Myocyte (in vitro differentiated cells): Measurements from ENCODE around the gene SUSD1. TPM values are rescaled to one million over a fixed set of nuclear protein-coding genes. Genes with fewer than 3 reads are reported as not detected.
"Not testable (repeated sequence)": the region's sequence is repeated elsewhere in the genome, so short reads cannot be mapped to it uniquely, and the experiment has no call there.

Experiments
- DNase-seq: peaks from one replicate; pipeline ENCODE4 v3.0.0-alpha.2; 2012; ENCODE audit warnings: low read depth
- total RNA-seq: library from RNA; depleted of rRNA; stranded (reverse); fragments of >200 nt; gene quantifications from 2 replicates; pipeline ENCODE4 v1.2.3, GENCODE V29; 2014

The SUSD1 gene
- total RNA-seq, 1 donor from 2014 or later: 3.3 TPM

DNA sequence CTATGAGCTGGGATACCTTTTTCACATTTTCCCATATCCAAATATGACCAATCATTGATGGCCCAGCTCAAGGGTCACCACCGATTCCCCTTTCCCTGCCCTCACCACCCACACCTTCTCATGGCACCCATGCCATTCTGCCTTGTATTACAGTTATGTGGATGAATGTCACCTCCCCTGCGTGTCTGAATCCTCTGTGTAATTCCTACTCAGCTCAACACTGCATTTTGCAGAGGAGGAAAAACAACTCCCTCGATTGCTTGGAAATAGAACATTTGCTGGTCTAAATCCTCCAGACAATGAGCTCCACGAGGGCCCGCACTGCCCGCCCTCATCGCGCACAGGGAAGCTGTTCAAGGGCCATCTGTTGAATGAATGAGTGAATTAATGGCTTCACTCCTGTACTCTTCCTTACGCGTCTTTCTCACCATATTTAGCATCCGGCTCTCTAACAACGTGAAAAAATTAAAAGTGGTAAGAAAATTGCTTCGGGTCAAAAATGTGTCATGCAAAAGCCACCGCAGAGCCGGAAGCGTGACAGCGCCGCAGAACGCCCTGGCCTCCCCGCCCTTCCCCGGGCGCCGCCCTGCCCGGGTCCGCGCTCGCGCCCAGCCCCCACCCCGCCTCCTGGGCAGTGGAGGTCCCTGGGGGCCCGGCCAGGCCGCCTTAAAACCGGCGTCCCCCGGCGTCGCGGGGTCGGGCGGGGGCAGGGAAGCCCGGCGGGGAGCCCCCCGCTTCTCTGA lies 704 bp downstream of the SUSD1 start:
- DNase-seq: peak; percentile 53

DNA sequence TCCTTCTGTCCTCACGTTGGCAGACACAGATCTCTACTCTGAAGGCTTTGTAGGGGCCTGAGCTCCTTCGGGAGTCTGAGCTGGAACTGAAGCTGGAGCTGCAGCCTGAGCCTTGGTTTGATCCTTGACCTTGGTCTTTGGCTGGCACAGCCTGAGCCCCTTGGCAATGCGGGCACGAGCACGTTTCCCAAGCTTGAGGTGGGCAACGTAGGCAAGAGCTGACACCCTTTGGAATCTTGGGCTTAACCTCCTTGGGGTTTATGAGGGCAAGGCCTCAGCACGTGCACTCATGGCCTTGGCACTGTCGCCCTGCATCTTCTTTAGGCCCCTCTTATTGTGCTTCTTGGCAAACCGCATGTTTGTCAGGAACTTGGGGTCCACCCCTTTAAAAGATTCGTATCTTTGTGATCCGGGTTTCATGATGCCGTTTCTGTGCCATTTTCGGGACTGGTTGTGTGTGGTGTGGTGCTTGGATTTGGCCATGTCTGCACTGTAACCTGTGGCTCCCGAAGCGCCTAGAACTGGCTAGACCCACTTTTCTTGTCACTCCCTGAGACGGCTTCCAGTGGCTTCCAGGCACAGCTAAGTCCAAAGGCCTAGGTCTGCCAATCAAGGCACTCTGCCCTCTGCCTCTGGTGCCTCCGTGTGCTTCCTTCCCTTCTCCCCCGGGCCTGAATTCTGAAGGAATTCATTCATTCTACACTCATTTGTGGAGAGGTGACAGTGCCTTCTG lies 1.4 kb downstream of the SUSD1 start:
- no peak for DNase-seq

DNA sequence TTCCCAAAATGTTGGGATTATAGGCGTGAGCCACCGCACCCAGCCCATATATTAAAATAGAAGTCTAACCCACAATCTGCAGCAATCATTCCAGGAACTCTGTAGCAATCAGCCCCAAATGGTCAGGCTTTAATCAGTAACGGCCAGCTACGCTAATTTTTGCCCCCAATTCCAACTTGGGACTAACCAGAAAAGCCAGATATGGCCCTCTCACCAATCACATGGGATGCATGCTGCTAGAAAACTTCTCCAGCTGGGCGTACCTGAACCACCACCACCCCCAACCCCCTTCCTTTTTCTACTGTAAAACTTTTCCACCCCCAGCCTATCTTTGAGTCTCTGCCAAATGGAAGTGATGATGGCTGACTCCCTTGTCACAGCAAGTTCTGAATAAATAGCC lies 4.1 kb downstream of the SUSD1 start:
- DNase-seq: no peak

DNA sequence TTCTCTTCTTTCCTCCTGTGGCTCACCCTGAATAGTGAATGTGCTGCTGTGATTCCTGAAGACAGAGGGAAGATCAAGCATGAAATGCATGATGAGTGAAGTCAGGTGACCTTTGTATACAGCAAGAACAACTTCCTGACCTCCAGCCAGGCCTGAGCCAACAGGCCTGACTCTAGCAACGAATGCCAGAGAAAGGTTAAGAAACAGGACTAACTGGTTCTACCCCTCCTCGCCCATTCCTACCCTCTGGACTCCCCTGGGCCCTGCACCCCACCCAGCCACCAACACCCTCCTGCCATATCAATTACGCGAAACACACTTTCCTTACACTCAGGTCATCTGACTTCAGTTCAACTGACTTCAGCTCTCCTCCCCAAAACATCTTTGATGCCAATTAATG lies 4.9 kb downstream of the SUSD1 start:
- DNase-seq: no peak

DNA sequence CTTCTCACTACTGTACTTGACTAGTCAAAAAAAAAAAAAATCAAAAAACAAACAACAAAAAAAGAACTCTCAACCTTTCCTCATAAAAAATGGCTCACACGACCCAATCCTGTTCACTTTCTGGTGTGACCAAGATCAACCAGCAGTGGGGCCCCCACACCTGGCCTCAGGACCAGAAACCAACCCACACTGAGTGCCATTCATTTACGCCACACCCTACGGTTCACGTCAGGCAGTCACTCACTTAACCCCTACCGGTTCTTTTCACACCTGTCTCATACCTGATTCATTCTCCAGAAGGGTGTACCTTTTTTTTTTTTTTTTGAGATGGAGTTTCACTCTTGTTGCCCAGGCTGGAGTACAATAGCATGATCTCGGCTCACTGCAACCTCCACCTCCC lies 5.7 kb downstream of the SUSD1 start:
- no peak for DNase-seq

DNA sequence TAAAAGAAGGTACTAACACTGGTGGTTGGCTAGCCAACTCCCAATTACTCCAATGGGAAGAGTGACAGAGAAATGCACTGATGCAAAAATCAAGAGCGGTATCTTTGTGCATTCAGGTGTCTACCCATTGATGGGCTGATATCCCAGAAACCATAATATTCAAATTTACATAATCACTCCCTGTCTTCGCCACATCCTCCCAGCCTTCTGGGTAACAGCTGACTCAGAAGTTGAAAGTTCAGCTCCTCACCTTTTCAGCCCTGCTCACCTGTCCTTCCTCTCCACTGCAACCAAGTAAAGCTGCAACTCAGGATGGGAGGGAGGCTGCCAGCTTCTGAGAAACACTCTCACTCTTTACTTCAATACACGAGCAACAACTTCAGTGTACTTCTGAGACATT lies 6.9 kb downstream of the SUSD1 start:
- no peak for DNase-seq

DNA sequence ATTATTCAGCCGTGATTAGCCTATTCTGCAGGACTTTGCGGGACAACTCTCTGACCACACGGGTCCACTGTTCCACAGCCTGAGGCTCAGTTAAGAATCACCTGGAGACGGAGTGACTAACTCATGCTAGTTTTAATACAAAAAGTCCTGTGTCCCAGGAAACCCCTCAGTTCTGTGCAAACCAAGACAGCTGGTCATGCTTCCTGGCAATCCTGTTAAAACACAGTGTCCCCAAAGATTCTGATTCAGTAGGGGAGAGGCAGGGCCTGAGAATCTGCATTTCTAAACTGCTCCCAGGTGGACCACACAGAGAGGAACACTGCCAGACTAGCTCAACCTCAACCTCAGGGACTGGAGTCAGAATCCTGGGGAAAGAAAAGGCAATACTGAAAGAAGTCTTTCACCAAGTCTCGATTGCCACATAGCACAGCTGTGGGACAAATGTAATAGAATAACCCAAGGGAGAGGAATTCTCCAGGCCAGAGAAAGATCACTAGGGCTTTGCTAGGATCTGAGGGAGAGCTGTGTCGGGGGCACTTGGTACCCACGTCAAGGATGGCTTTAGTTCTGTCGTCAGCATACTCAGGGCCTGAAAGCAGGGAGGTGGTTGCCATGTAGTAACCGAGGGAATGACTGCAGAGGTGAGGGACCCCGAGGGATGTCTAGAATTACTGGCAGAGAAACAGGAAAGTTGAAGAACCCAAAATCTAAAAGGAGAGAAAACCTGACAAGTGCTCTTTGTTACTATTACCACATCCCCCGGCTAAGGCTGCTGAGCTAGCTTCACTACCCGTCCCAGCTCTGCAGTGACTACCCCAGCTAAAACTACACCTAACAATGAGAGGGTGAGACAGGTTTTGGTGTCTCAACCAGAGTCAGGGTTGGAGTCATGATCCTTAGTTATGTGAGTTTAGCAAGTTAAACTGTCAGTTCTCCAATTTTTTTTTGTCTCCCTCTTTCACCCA lies 8.6 kb downstream of the SUSD1 start:
- peak; percentile 59 for DNase-seq

DNA sequence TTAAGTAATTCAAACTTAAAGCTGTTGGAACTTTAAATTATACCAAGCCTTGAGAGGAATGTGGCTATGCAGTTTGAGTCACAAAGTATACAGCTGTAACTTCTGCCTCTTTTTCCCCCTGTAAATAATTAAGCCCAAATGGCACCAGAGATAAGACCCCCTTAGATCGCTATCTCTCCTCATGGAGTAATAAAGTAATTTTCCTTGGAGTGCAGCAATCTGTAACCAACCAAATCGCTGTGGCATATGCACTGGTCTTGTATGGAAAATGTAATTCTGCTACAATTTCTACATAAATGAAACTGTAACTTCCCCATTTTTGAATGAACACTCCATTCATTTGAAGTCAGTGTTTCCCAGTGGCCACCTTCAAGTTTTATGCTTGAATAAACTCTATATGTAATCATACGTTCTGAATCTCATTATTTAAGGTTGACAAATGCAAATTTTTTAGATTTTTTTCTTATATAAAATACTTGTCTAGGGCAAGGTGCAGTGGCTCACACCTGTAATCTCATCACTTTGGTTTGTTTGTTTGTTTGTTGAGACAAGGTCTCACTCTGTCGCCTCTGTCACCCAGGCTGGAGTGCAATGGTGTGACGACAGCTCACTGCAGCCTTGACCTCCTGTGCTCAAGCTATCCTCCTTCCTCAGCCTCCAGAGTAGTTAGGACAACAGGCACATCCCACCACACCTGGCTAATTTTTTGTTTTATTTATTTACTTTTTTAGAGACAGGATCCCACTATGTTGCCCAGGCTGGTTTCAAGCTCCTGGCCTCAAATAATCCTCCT lies 12.3 kb downstream of the SUSD1 start:
- DNase-seq: no peak

DNA sequence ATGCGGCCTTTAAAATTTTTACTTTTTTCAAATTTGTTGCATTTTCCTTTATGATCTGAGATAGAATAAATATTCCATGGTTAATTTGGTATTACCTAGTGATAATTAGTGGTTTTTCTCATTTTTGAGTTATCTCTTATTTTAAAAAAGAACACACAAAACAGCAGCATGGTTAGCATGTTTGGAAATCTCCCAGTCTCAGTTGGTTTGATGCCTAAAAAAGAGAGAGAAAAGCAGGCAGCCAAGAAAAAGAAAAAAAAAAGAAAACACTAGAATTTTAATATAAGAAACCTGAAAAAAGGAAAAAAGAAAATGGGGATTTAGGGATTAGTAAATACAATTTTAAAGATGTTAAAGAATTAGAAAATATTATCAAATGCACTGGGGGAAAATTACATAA lies 15.3 kb downstream of the SUSD1 start:
- DNase-seq: no peak

DNA sequence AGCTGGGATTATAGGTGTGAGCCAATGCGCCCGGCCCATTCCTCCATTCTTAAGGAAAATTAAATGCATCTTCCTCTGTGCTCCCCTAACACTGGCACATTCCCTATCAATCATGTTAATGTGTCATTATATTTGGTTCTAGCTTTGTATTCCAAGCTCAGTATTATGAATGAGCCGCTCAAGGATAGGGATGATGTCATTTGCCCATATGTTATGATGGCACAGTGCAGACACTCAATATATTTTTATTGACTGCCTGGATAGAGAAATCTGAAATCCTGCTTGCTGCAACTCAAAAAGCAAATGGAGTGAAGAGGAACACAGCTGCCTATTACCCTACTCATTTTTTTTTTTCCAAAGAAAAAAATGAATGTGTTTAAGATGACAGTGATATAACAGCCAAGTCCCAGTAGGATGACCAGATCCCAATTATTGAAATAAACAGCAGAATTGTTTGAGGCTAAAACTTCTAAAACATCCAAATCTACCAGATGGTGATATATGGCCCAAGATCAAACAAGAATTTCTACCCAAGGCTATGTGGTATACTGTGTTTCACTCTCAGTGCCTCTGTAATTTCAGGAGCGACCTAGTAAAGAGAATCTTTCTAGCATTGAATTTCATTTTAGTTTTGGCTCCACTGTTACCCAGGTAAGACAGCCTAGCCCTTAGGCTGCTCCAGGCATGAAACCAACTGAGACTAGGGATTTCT lies 16.3 kb downstream of the SUSD1 start:
- DNase-seq: no peak

DNA sequence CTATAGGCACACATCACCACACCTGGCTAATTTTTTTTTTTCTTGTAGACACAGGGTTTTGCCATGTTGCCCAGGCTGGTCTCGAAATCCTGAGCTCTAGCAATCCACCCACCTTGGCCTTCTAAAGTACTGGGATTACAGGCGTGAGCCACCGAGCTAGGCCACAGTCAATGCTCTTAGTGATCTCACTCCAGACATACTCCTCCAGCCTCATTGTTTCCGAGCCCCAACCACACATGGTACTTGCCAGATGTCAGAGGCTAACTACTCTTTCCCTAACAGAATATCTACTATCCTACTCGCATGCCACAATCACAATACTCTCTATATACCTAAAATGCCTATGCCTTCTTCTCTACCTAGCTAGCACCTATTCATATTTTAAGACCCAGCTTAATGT lies 17.1 kb downstream of the SUSD1 start:
- no peak for DNase-seq

DNA sequence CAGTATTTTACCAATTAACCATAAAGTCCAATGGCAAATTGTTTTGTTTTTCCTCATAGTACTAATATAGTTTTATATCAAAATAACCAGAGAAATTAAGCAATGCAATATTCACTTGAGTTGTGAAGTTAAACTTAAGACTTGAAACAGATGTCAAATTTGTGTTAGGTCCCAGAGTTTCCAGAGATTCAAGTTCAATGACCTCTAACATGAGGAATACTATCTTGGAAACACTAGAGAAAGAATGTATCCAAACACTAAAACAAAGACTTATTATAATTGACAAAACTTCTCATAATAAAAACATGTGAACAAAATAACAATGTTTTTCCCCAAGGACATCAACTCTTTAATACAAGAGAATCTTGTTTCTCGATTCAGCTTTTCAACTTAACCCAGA lies 18.0 kb downstream of the SUSD1 start:
- DNase-seq: no peak

DNA sequence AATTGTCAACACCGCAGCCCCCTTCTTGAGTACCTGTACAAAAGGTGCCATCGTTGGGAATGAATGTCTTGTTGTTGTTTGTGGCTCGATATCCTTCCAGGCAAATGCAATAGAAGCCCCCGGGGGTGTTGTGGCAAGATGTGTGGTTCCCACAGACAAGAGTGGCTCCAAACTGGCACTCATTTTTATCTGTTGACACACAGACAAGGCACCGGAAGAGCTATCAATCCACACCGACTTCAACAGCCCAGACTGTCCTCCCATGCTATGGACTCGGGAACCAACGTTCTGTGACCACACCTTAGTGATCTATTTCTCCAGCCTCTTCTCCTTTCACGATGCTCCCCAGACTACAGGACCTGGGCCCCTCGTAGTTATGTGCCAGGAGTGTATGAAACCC lies 25.9 kb downstream of the SUSD1 start:
- DNase-seq: no peak

DNA sequence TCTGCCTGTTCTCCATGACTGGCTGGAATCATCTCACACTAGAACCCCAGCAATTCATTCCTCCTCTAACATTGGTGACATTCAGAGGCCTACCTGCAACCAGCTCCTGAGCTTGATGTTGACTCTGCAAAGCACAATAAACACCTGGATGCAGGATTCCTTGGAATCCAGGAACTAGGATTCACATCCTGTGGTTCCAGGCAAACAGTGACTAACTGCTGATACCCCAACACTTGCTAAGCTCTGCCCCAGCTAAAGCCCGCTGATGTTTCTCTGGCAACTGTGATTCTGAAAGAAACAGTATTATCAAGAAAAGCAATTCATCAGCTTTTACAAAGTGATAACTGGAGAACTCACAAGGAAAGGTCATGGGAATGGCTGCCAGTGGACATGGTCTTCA lies 29.2 kb downstream of the SUSD1 start:
- no peak for DNase-seq

DNA sequence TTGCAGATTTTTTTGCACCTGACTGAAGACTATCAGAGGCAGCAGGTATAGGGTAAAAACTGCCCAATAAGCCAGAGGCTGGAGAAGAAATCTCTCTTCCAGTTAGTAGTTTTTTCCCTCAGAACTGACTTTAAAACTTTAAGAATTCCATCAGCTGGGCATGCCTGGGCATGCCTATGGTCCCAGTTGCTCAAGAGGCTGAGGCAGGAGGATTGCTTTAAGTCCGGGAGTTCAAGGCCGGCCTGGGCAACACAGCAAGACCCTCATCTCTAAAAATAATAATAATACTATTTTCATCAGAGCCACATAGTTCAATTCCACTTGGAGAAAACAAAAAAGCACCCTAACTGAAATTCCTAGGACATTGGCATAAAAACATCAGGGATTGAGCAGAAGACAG lies 30.3 kb downstream of the SUSD1 start:
- DNase-seq: no peak

DNA sequence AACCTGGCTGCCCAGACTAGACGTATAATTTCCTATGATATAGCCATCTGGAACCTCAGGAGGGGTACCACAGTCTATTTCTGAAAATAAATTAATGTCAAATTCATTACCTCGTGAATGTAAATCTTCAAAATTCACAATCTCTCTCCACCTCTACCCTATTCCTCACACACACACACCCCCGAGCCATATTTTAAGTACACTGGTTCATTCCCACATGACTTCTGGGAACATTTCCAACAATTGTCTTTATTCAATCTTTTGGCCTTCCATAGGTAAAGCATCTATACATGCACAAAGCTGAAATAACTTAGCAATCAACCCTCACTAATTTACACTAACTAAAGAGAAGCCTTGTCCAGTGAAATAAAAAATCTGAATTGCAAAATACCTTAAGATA lies 32.7 kb downstream of the SUSD1 start:
- DNase-seq: no peak

DNA sequence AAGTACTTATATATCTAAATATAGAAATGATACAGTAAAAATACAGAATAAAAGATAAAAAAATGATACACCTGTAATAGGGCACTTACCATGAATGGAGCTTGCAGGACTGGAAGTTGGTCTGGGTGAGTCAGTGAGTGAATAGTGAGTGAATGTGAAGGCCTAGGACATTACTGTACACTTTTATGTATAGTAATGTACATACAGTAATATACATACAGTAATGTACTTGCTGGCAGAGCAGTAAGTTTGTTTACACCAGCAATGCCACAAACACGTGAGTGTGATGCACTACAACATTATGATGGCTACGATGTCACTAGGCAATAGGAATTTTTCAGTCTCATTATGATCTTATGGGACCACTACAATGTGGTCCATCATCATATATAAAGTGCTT lies 34.2 kb downstream of the SUSD1 start:
- DNase-seq: no peak

DNA sequence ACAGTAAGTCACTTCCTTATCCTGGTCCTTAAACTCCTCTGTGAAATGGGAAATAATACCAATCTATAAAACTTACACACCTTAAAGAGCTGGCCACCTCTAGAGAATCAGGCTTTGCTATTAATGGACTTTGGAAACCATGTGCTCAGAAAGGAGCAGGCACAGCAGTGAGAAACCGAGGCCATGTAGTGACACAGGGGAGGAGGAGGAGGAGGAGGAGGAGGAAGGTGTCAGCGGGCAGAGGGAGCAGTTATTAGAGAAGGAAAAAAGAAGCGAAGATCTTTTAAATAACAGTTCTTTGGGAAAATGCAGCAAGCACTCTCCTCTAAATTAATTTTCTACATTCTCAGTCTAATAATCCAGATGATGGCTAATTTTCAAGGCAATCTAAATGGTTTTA lies 38.0 kb downstream of the SUSD1 start:
- no peak for DNase-seq

DNA sequence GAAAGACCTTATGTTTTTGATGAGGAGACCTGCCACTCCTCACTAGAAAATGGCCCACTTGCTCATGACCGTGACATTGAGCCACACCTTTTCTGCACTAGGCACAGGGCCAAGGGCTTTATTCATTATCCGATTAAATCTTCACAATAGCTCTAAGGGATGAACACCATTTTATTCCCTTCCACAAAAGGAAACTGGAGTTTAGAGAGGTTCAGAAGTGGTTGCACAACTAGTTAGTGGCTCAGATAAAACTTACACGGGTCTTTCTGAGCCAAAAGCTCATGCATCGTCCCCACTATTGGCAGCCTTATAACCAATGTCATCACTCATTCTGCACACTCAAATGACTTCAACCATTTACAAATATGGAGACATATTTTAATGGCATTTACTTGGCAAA lies 39.4 kb downstream of the SUSD1 start:
- DNase-seq: no peak

DNA sequence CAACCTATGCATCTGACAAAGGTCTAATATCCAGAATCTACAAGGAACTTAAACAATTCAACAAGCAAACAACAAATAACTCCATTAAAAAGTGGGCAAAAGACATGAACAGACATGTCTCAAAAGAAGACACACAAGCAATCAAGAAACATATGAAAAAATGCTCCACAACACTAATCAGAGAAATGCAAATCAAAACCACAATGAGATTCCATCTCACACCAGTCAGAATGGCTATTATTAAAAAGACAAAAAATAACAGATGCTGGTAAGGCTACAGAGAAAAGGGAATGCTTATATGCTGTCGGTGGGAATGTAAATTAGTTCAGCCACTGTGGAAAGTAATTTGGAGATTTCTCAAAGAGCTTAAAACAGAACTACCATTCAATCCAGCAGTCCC lies 41.3 kb downstream of the SUSD1 start:
- not testable (repeated sequence) for DNase-seq
